HEK293 (cell line): ENCODE measurements around the gene HARBI1.

ENCODE experiments used
- CTCF ChIA-PET: fragments of 350-600 bp; formaldehyde crosslinking; extraction: SDS; loops from one replicate; lab custom pipeline; 2021; ENCODE audit warnings: antibody characterized with exemption; lab: Yijun Ruan, JAX
- POLR2A ChIA-PET: fragments of 300-600 bp; formaldehyde crosslinking; extraction: SDS; loops from one replicate; lab custom pipeline; 2020; ENCODE audit warnings: antibody characterized with exemption, inconsistent platforms; lab: Yijun Ruan, JAX
- H3K27ac ChIP-seq: fragments of 200-500 bp; sonication (Bioruptor generic); 2 replicates; pipeline ENCODE4 v1.5.1; 2014; ENCODE audit warnings: low read depth, low read length, control low read depth, inconsistent platforms; ENCODE audit errors: extremely low read depth
- H3K36me3 ChIP-seq, 2 experiments: fragments of 200-500 bp in 1 of 2; sonication (Bioruptor generic) in 1 of 2; 1 replicate in 1 of 2; 2 replicates in 1 of 2; pipeline ENCODE4 v1.5.1; 2014 to 2017; ENCODE audit warnings: inconsistent platforms in 2 of 2, low read length in 2 of 2; ENCODE audit not compliant: control insufficient read depth in 2 of 2, insufficient read depth in 1 of 2
- H3K4me1 ChIP-seq: fragments of 200-500 bp; sonication (Bioruptor generic); 2 replicates; pipeline ENCODE4 v1.5.1; 2014; ENCODE audit warnings: mild to moderate bottlenecking, low read length, inconsistent platforms; ENCODE audit not compliant: control insufficient read depth, insufficient read depth
- H3K4me3 ChIP-seq: 2 replicates; pipeline ENCODE4 v1.5.1; 2011; ENCODE audit warnings: low read depth, mild to moderate bottlenecking, control low read depth, low read length, moderate library complexity
- H3K9me3 ChIP-seq: fragments of 200-500 bp; sonication (Bioruptor generic); 2 replicates; pipeline ENCODE4 v1.5.1; 2014; ENCODE audit warnings: low read depth, low read length, inconsistent platforms; ENCODE audit not compliant: control insufficient read depth, insufficient read depth
- GLI4 ChIP-seq: fragments of 450-650 bp; formaldehyde crosslinking; IDR thresholded peaks from 2 replicates; pipeline ENCODE4 v1.5.1; 2016; ENCODE audit warnings: missing biosample characterization, missing genetic modification characterization
- GLIS2 ChIP-seq: fragments of 450-650 bp; formaldehyde crosslinking; IDR thresholded peaks from 2 replicates; pipeline ENCODE4 v1.5.1; 2016; ENCODE audit warnings: missing biosample characterization, missing genetic modification characterization
- IKZF3 ChIP-seq: fragments of 450-650 bp; IDR thresholded peaks from 2 replicates; pipeline ENCODE4 v1.5.0; 2018; ENCODE audit warnings: missing biosample characterization, mild to moderate bottlenecking, missing genetic modification characterization, moderate library complexity
- KLF9 ChIP-seq: fragments of 450-650 bp; formaldehyde crosslinking; IDR thresholded peaks from 2 replicates; pipeline ENCODE4 v1.5.1; 2016; ENCODE audit warnings: missing biosample characterization, missing genetic modification characterization, low read depth
- MZF1 ChIP-seq: fragments of 450-650 bp; formaldehyde crosslinking; IDR thresholded peaks from 2 replicates; pipeline ENCODE4 v1.5.1; 2017; ENCODE audit warnings: missing biosample characterization, missing genetic modification characterization, borderline replicate concordance
- PRDM1 ChIP-seq: fragments of 450-650 bp; formaldehyde crosslinking; IDR thresholded peaks from 2 replicates; pipeline ENCODE4; 2016; ENCODE audit warnings: missing biosample characterization, missing genetic modification characterization
- YY2 ChIP-seq: fragments of 450-650 bp; formaldehyde crosslinking; IDR thresholded peaks from 2 replicates; pipeline ENCODE4 v1.5.1; 2016; ENCODE audit warnings: missing biosample characterization, missing genetic modification characterization
- ZFP41 ChIP-seq: fragments of 450-650 bp; formaldehyde crosslinking; IDR thresholded peaks from 2 replicates; pipeline ENCODE4 v1.5.1; 2016; ENCODE audit warnings: missing biosample characterization, missing genetic modification characterization, borderline replicate concordance
- ZNF155 ChIP-seq: fragments of 450-650 bp; formaldehyde crosslinking; IDR thresholded peaks from 2 replicates; pipeline ENCODE4 v1.5.1; 2016; ENCODE audit warnings: missing biosample characterization, missing genetic modification characterization
- ZNF24 ChIP-seq: fragments of 450-650 bp; formaldehyde crosslinking; IDR thresholded peaks from 2 replicates; pipeline ENCODE4 v1.5.1; 2016; ENCODE audit warnings: missing biosample characterization, missing genetic modification characterization
- ZNF426 ChIP-seq: fragments of 450-650 bp; formaldehyde crosslinking; IDR thresholded peaks from 2 replicates; pipeline ENCODE4 v1.5.1; 2017; ENCODE audit warnings: missing biosample characterization, missing genetic modification characterization, mild to moderate bottlenecking, inconsistent platforms, moderate library complexity
- ZNF621 ChIP-seq: fragments of 450-650 bp; formaldehyde crosslinking; IDR thresholded peaks from 2 replicates; pipeline ENCODE4 v1.5.1; 2017; ENCODE audit warnings: missing biosample characterization, missing genetic modification characterization
- ZNF677 ChIP-seq: fragments of 450-650 bp; IDR thresholded peaks from 2 replicates; pipeline ENCODE4 v1.5.0; 2018; ENCODE audit warnings: missing biosample characterization, mild to moderate bottlenecking, missing genetic modification characterization, moderate library complexity
- ZNF701 ChIP-seq: fragments of 450-650 bp; formaldehyde crosslinking; IDR thresholded peaks from 2 replicates; pipeline ENCODE4 v1.5.1; 2016; ENCODE audit warnings: missing biosample characterization, missing genetic modification characterization
- ZNF76 ChIP-seq: fragments of 450-650 bp; formaldehyde crosslinking; IDR thresholded peaks from 2 replicates; pipeline ENCODE4; 2016; ENCODE audit warnings: low read depth, missing biosample characterization, missing genetic modification characterization, borderline replicate concordance
- TF ChIP-seq, protein P1 (sequence below): fragments of 450-650 bp; formaldehyde crosslinking; IDR thresholded peaks from 2 replicates; pipeline ENCODE4 v1.5.1; 2016; ENCODE audit warnings: missing biosample characterization, missing genetic modification characterization
- TF ChIP-seq, protein P2 (sequence below): fragments of 450-650 bp; formaldehyde crosslinking; conservative IDR thresholded peaks from 2 replicates; pipeline ENCODE4 v1.5.1; 2016; ENCODE audit warnings: low read depth, missing biosample characterization, missing genetic modification characterization

HARBI1 gene

DNA sequence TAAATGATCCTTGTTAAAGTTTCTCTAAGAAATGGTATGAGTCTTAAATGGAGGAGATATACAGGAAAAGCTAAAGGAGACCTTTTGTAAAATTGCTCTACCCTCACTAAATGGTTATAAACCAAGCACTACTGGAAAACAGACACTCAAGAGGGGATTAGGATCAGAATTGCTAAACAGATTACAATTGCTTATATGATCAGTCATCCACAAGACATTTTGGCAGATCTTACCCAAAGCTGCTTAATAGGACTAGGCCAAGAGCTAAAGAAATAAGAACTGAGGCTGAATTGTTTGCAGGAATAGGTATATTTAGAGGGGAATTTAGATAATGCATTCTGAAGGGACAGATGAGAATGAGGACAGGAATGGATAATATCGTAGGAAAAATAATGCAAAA is 9.5 kb downstream of the HARBI1 start:
- CTCF ChIA-PET: interaction anchor here (1.2 kb wide), 1 partner anchor 78 kb away, joined by 4 read pairs; no protein-coding TSS in a partner anchor
- H3K4me3 ChIP-seq: no peak overlapping the region
- no peaks in the 10 kb centered on the region for H3K9me3 ChIP-seq
- H3K27ac ChIP-seq: no peak overlapping the region
- POLR2A ChIA-PET: no interaction called here
- H3K4me1 ChIP-seq: no peaks in the 10 kb centered on the region
- peaks cover 0 to 6% of the 10 kb centered on the region in 2 experiments; a peak in 1 of 3 replicates for H3K36me3 ChIP-seq
- TF ChIP-seq ZNF76 (tag by site-specific recombination) (no peak), IKZF3 (no peak), PRDM1 (tag by site-specific recombination) (no peak), YY2 (tag by site-specific recombination) (no peak)
- TF ChIP-seq, all 188 proteins: peak for 0

DNA sequence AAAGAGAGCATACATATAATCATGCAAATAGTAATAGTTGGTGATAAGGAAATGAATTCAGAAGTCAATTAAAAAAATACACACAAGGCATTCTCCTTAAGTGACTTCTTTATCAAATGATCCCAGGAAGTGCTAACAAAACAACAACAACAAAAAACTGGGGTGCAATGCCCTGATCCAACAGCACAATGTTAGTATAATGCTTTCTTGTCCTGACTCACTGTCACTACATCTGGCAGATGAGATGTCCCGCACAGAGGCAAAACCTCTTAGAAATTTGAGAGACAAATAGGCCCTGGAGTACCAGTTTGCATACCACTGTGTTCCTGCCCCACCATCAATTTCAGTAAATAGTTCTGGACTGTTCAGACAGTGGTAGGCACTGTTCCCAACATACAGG is 12.2 kb downstream of the HARBI1 start:
- TF ChIP-seq, protein P1, sequence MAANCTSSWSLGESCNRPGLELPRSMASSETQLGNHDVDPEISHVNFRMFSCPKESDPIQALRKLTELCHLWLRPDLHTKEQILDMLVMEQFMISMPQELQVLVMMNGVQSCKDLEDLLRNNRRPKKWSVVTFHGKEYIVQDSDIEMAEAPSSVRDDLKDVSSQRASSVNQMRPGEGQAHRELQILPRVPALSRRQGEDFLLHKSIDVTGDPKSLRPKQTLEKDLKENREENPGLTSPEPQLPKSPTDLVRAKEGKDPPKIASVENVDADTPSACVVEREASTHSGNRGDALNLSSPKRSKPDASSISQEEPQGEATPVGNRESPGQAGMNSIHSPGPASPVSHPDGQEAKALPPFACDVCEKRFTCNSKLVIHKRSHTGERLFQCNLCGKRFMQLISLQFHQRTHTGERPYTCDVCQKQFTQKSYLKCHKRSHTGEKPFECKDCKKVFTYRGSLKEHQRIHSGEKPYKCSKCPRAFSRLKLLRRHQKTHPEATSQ (tag by site-specific recombination): no peak
- no peak for TF ChIP-seq ZNF701 (tag by site-specific recombination)
- no peak for TF ChIP-seq KLF9 (tag by site-specific recombination)
- TF ChIP-seq ZNF426 (tag by site-specific recombination): no peak
- TF ChIP-seq ZNF621 (tag by site-specific recombination): no peak
- TF ChIP-seq ZNF677 (tag by site-specific recombination): no peak
- no peak for TF ChIP-seq GLIS2 (tag by site-specific recombination)
- TF ChIP-seq, protein P2, sequence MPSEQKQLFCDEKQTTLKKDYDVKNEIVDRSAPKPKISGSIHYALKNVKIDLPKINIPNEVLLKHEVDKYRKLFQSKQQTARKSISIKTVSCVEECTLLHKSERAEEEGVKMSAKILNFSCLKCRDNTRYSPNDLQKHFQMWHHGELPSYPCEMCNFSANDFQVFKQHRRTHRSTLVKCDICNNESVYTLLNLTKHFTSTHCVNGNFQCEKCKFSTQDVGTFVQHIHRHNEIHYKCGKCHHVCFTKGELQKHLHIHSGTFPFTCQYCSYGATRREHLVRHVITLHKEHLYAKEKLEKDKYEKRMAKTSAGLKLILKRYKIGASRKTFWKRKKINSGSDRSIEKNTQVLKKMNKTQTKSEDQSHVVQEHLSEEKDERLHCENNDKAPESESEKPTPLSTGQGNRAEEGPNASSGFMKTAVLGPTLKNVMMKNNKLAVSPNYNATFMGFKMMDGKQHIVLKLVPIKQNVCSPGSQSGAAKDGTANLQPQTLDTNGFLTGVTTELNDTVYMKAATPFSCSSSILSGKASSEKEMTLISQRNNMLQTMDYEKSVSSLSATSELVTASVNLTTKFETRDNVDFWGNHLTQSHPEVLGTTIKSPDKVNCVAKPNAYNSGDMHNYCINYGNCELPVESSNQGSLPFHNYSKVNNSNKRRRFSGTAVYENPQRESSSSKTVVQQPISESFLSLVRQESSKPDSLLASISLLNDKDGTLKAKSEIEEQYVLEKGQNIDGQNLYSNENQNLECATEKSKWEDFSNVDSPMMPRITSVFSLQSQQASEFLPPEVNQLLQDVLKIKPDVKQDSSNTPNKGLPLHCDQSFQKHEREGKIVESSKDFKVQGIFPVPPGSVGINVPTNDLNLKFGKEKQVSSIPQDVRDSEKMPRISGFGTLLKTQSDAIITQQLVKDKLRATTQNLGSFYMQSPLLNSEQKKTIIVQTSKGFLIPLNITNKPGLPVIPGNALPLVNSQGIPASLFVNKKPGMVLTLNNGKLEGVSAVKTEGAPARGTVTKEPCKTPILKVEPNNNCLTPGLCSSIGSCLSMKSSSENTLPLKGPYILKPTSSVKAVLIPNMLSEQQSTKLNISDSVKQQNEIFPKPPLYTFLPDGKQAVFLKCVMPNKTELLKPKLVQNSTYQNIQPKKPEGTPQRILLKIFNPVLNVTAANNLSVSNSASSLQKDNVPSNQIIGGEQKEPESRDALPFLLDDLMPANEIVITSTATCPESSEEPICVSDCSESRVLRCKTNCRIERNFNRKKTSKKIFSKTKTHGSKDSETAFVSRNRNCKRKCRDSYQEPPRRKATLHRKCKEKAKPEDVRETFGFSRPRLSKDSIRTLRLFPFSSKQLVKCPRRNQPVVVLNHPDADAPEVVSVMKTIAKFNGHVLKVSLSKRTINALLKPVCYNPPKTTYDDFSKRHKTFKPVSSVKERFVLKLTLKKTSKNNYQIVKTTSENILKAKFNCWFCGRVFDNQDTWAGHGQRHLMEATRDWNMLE (tag by site-specific recombination): no peak
- TF ChIP-seq MZF1 (tag by site-specific recombination): no peak
- no peak for TF ChIP-seq ZFP41
- no peak for TF ChIP-seq GLI4 (tag by site-specific recombination)
- no peak for TF ChIP-seq ZNF155 (tag by site-specific recombination)
- TF ChIP-seq ZNF24 (tag by site-specific recombination): no peak
- TF ChIP-seq, all 188 proteins: peak for 0
- POLR2A ChIA-PET: interaction anchor here (0.7 kb wide), 1 partner anchor 287 kb away, joined by 5 read pairs; no protein-coding TSS in a partner anchor
- Histone ChIP-seq H3K9me3 (no peaks in the 10 kb centered on the region), H3K36me3 (peaks cover 0 to 6% of the 10 kb centered on the region in 2 experiments; a peak in 1 of 3 replicates), H3K4me3 (no peak overlapping the region), H3K27ac (no peak overlapping the region), H3K4me1 (no peaks in the 10 kb centered on the region)
- CTCF ChIA-PET: interaction anchor here (0.6 kb wide), 1 partner anchor 138 kb away, joined by 3 read pairs; no protein-coding TSS in a partner anchor
